Stimulated activated CD8-positive, alpha-beta memory T cell treated with anti-CD3 and anti-CD28 coated beads, Interleukin-7, amount 100 ng/mL, for 24 hours (primary cell): ENCODE results near the gene PSMA7.

Experiments used
- DNase-seq: peaks from one replicate; pipeline ENCODE4 v3.0.0-alpha.2; 2020; ENCODE audit warnings: low read depth

PSMA7 gene

DNA sequence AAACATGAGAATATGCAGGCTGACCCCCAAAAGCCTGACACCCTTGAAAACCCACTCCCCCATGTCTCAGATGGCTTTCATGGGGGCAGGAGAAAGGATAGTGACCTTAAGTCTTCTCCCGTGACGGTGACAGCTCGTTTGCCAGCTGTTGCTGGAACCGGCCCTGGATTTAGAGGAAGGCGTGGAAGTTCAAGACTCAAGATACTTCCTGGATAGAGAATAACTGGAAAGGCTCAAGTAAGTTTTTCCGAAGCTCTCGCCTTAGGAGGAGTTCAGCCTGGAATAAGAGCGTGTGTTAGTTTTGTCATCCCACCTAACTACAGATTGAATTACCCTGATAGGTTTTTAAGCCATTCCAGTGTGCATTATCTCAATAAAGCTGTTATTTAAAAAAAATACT is 28.1 kb upstream of the PSMA7 start:
- no peak for DNase-seq

DNA sequence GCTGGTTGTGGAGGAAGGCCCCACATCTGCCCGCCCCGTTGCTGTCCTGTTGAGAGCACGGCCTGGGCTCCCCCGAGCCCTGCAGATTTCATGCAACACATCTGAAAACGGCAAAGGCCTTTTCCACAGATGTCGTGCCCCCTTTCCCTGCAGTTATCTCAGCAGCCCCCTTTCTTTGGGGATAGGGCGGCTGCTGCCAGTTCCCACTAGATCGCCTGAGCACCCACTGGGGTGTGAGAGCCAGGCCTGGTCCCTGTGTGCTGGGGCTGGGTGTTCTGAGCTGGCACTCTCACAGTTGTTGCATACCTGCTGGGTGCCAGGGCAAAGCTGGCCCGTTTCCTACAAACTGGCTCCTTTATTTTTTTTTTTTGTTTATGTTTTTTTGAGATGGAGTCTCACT is 27.3 kb upstream of the PSMA7 start:
- DNase-seq = no peak

DNA sequence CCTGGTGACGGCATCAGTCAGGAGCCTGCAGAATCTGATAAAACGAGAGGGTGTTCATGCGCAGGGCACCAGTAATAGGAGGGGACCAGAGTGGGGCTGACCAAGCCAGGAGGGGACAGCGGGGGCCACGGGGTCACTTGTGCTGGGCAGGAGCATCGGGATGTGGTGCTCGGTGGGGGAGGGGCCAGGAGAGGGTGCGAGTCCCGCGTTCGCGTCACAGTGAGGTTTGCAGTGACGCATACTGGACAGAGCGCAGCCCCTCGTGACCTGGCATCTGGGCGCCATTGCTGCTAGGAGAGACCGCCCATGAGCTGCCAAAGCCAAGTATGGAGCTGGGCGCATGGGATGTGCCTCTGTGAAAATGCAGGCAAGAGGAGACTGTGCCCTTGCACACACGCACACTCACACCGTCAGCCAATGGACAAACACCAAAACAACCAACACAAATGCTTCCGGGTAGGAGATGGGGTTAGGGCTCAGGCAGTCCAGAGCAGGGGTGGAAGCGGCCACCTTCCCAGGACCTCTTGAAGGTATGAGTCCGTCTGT is 25.8 kb upstream of the PSMA7 start:
- no peak for DNase-seq

DNA sequence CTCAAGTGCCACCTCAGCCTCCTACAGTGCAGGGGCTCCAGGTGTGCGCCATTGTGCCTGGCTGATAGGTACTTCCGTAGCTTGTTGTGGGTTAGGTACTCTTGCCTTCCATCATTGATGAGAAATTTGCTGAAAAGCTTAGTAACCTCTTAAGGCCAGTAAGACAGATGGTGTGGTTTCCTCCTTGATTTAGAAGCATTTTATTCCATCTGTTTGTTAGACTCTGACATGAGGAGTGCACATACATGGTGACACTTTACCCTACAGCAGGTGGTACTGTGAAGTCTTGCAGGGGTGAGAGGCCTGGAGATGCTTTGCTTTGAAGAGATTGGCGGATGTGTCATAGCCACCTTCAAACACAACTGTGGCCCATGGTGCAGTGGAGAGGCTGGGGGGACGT is 24.9 kb upstream of the PSMA7 start:
- DNase-seq = no peak

DNA sequence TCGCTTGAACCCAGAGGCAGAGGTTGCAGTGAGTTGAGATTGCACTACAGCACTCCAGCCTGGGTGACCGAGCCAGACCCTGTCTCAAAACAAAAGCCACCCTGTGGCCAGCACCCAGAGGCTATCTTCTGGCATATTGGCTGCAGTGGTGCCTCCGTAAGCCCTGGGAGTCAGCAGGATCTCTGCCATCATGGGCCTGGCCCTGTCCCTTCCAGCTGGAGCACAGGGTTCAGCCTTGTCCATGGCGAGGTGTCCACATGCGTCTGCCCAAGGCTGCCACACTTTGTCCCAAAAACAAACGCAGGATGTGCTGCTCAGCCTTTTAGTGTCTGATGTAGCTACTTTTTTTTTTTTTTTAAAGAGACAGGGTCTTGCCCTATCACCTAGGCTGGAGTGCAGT is 24.3 kb upstream of the PSMA7 start:
- no peak for DNase-seq

DNA sequence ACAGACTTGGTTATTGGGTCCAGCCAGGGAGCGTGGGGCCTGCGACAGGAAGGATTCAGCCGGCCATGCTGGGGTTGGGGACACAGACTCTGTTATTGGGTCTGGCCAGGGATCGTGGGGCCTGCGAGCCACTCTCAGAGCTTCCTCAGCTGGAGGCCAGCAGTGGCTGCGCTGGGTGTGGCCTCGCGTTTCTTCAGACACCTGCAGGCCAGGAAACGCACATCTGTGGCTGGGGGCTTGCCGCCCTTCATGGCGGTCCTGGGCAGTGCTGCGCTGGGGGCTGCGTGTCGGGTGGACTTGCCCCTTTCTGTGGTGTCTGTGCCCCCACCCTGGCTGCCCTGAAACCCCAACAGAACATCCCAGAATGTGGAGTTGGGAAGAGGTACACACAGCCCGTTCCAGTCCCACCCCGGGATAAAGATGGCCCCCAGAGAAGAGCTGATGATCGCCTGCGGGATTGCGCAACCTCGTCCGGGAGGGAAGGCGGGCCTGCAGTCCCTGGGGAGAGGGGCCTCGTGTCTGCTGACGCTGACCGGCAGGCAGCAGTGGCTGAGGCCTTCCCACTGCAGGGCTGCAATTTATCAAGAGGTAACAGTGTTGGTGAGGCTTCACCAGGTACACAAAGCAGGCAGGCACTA is 22.7 kb upstream of the PSMA7 start:
- no peak for DNase-seq

DNA sequence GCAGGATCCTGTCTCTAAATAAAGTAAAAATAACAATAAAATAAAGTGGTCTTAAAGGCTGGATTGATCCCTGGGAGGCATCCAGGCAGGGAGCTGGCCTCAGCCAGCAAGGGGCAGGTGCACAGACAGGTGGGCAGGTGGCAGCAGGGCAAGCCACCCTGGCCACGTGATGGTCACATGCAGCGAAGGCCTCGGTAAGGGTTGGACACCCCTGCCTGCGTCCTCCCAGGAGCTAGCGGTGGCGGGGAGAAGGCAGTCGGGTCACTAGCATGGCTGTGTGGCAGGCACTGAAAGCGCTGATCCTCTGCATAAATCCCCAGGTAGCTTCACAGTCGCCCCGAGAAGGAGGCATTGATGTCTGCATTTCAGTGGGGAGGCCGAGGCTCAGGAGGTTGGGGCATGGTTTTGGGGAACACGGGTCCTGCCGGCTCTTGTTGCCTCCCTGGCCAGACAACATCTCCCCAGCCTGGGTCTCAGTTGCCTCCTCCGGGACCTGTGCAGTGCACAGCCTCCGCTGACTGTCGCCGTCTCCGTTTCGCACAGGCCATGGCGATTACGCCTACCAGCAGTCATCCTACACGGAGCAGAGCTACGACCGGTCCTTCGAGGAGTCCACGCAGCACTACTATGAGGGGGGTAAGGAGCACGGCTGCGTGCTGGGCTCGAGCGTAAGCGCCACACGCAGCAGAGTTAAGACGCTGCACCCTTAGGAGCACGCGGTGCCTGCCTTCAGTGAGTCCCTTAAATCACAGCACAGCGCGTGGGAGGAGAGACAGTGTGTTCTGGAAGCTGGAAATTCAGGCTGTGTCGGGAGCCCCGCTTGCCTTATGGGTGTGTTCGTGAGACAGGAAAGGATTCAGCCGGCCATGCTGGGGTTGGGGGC is 21.9 kb upstream of the PSMA7 start:
- no peak for DNase-seq

DNA sequence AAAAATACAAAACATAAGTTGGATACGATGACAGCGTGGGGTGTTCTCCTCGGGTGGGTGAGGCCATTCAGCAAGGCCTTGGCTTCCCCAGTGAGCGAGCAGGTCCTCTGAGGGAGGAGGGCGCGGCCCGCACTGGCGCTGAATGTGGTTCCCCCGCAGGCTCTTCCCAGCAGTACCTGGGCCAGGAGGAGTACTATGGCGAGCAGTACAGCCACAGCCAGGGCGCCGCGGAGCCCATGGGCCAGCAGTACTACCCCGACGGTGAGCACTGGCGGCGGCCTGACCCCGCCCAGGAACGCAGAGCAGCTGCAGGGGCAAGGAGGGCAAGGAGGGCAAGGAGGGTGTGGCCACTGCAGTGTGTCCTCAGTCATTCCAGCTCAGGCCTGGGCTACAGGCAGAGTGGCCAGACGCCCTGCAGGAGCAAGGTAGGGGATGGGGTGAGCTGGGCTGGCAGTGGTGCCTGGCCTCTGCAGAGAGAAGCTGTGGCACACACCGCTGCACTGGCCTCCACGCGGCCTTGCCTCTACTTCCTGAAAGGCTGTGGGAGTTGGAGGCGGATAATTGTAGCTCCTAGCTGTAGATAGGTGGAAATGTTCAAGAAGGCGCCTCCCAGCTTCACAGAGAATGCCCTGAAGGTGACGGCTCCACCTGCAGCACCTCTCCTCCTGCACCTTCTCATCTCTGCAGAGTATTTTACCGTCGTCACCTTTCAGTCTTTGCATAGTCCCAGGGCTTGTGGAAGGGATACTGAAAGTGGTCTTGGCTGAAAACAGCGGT is 21.0 kb upstream of the PSMA7 start:
- DNase-seq = no peak

DNA sequence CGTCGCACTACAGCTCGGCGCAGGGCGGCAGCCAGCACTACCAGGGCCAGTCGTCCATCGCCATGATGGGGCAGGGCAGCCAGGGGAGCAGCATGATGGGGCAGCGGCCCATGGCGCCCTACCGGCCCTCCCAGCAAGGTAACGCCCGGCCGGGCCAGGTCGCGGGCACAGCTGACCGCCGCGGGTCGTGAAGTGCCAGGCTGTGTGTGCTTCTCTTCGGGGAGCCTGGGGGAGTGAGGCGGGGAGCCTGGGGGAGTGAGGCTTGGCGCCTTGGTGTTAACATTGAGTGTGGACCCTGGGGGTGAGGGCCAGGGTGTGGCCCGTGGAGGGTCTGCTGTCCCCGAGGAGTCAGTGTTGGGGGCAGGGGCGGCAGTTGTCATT is 20.3 kb upstream of the PSMA7 start:
- DNase-seq = no peak

DNA sequence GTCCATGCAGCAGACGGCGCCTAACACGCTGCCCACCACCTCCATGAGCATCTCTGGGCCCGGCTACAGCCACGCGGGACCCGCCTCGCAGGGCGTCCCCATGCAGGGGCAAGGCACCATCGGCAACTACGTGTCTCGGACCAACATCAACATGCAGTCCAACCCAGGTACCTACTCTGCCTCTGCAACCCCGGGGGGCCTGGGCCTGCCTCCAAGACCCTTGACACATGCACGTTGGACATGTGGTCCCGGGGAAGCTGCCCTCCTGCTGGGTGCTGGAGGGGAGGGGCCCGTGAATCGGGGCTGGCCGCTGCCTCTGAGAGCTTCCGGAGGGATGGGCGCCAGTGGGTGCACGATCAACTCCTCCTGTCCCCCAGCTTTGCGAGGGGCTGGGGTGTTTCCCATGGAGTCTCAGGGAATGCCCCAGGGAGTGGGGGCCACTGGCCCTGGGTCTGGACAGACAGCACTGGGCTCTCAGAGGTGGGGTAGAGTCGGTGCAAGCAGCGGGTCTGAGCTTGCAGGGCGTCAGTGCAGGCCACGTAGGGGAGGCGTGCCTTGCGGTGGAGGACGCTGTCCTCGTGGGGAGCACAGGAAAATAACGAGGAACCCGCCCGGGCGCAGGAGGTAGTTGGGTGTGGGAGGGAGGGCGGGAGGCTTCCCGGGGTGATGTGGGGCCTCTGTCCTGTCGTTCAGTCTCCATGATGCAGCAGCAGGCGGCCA is 19.7 kb upstream of the PSMA7 start:
- DNase-seq = no peak

DNA sequence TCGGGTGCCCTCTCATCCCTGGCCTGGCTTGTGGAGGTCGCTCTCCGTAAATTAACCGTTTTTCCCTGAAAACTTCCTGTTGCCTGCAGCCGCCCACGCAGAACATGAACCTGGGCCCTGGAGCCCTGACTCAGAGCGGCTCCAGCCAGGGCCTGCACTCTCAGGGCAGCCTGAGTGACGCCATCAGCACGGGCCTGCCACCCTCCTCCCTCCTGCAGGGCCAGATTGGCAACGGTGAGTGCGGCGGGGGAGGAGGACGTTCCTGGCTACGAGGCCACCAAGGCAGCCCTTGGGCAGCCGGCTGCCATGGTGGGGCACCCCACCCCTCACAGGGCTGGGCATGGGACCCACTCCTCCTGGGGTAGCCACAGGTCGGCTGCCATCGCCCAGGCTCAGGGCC is 18.2 kb upstream of the PSMA7 start:
- no peak for DNase-seq

DNA sequence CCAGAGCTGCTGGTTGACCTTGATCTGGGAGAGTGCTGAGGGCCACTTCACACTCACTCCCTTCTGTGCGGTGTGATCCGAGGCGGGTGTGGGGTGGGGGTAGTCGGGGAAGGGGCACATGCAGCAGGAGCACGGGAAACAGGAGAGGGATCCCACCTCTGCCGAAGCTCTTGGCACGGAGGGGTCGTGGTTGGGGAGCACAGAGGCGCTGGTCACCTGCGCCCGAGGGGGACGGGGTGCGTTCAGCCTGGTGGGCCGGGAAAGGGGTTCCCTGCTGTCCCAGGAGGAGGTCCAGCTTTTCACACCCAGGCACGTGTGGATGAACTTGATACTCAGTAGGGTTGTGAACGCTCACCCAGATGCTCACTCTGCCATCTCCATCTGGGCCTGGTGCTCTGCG is 17.7 kb upstream of the PSMA7 start:
- no peak for DNase-seq

DNA sequence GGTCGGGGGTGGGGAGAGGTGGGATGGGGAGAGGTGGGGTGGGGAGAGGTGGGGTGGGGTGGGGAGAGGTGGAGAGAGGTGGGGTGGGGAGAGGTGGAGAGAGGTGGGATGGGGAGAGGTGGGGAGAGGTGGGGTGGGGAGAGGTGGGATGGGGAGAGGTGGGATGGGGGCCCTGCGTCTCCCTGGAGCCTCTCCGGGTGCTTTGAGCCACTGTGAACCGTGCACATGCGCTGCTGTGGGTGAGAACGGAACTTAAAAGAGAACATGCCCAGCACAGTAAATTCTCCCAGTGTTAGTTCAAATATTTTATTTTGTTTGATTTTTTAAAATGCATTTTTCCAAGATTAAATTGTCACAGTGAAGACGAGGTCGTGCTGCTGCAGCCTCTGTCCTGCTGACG is 17.1 kb upstream of the PSMA7 start:
- no peak for DNase-seq

DNA sequence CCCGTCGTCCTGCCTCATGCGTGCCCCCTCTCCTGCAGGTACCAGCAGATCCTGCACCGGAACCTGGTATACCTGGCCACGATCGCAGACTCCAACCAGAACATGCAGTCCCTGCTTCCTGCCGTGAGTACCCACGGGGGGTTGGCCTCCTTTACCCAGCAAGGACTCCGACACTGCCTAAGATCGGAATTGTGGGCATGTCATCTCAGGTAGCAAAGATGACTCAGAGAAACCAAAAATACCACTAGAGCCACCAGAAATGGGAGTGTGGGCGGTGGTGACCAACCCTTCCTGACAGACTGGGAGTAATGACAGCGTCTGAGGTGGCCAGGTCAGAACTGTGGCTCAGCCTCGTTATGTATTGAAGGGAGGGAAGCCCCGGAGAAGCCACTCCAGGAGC is 16.6 kb upstream of the PSMA7 start:
- peak; percentile 41 for DNase-seq

DNA sequence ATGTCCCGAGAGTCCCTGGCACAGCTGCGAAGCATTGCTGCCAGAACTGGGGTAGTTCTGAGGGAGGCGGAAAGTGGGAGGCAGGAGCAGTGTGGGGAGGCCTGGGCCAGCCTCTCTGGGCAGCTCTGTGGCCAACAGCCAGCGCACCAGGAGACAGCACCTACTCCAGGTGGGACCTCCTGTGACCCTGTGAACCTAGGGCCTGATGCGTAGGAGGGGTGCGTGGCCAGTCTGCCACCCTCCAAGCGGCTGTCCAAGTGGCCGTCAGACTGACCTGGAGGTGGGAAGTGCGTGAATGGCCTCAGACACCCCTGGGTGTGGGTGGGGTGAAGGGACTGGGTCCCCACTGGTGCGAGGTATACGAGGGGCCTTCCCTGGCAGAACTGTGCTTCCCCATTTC is 15.9 kb upstream of the PSMA7 start:
- DNase-seq = no peak

DNA sequence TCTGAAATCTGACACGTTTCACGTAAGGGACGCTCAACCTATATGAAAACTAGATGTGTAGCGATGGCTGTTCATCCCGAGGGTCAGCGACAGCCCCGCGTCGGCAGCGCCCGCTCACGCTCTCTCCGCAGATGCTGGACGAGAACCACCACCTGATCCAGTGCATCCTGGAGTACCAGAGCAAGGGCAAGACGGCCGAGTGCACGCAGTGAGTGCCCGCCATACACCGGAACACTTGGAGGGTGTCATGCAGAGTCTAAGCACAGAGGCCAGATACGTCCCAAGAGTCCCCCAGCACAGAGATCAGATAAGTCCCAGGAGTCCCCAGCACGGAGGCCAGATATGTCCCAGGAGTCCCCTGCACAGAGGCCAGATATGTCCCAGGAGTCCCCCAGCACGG is 15.3 kb upstream of the PSMA7 start:
- no peak for DNase-seq

DNA sequence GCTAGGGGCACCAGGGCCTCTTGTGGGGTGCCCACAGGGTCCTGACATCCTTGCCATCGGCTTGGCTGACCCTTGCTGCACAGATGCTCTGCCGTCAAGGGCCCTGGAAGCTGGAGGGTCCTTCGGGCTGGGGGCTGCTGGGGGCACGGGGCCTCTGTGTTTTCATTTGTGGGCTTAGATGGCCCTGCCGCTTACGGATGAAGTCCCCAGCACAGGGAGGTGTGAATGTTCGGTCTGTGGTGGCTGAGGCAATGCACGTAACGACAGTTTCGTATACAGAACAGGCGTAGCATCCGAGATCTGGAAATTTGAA is 14.8 kb upstream of the PSMA7 start:
- no peak for DNase-seq

DNA sequence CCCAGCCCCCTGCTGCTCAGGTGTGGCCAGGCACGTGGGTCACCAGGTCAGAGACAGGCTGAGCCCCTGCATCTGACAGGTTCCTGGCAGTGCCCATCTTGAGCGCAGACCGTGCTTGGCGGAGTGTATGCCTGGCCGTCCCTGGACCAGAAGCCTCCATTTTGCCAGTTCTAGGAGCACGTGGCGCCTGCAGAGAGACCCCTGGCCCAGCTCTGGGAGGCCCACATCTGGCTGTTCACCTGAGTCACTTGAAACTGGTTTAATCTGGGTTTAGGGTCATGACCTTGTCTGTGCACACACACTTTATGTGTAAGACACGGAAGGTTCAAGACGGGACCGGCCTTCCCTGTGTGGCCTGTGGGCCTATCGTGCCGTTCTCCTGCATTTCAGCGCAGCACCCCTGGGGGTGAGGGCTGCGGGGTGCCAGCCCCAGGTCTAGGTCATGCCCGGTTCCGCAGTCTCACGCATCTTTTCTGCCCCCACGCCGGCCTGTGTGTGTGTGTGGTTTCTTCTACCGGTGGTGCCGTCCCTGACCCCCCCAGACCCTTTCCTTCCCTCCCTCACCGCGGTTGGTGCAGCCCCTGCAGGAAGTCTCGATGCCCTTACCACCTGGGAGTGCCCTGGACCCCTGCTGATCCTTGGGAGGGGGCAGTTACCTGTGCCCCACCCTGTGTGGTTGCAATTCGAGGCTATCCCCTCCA is 14.3 kb upstream of the PSMA7 start:
- DNase-seq = no peak

DNA sequence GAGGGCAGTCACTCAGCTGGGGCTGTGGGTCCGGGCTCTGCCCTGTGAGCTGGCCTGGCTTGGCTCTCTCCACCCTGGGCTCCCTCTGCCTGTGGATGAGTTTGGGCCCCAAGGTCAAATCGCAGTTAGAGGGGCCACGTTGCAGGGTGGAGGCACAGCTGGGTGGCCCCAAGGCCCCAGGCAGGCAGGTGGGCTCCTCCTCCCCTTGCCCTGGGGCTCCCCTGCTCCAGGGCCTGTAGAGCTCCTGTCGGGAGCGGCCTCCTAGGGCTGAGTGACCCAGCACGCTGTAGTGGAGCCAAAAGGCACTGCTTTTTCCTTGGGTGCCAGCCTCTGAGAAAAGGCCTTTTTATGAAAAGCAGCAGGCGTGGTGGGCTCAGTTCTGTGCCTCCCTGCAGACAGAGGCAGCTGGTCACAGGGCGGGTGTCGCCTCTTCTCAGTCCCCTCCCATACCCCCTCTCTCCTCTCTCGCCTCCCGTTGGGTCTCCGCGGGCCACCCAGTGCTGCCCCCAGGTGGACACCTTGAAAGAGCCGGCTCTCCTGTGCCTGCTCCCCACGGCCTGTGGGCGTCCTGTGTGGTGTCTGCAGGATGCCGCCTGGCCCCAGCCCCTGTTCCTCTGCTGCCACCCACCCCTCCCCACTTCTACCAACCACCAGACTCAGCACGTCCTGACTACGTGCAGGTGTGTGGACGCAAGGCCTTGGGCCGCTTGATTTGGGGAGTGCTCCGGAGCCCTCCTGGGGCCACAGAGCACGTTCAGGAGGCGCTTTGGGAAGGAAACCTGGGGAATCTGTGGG is 13.6 kb upstream of the PSMA7 start:
- peak; percentile 53 for DNase-seq

DNA sequence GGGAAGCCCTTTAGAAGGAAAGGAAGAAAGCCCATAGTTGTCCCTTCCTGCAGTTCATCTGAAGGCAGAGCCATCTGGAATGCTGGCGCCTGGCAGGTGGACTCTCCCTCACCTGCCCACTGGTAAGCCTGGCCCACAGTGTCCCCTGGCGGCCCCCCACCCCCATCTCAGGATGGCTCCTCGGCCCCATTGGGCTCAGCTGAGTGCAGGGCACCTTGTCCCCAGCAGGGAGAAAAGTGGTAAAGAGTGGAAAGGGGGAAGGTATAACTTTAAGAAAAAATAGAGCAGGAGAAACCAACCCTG is 13.0 kb upstream of the PSMA7 start:
- no peak for DNase-seq
